Bronchial epithelial cell (primary cell): ENCODE measurements around the gene RNF11. TPM values are rescaled to one million over a fixed set of nuclear protein-coding genes. Genes with fewer than 3 reads are reported as not detected.
"Not testable (repeated sequence)": the region's sequence is repeated elsewhere in the genome, so short reads cannot be mapped to it uniquely, and the experiment has no call there.

Experiments used
- DNase-seq: peaks from one replicate; pipeline ENCODE4 v3.0.0-alpha.2; 2010; ENCODE audit warnings: low read depth
- FAIRE-seq: peaks from 2 replicates; lab custom pipeline; 2011; peaks lifted over from hg19 to GRCh38; lab: Jason Lieb, UNC
- H3K27me3 ChIP-seq: 2 replicates; pipeline ENCODE4 v1.5.1; 2011; ENCODE audit warnings: low read length; ENCODE audit not compliant: control insufficient read depth, insufficient read depth
- H3K36me3 ChIP-seq: 2 replicates; pipeline ENCODE4 v1.5.1; 2011; ENCODE audit warnings: low read length; ENCODE audit not compliant: control insufficient read depth, insufficient read depth
- H3K4me3 ChIP-seq: 2 replicates; pipeline ENCODE4 v1.5.1; 2011; ENCODE audit warnings: mild to moderate bottlenecking, low read depth, low read length, control low read depth
- total RNA-seq: library from RNA; depleted of rRNA; stranded (reverse); fragments of >200 nt; gene quantifications from 2 replicates; pipeline ENCODE4 v1.2.1, GENCODE V29; 2014
- TF ChIP-seq, protein P1 (sequence below): IDR thresholded peaks from 2 replicates; pipeline ENCODE4 v1.5.1; 2011; ENCODE audit warnings: mild to moderate bottlenecking, moderate library complexity, low read length, control low read depth, inconsistent platforms; ENCODE audit not compliant: insufficient read depth, severe bottlenecking

Gene RNF11
- total RNA-seq, 1 donor from 2014 or later = 94.0 TPM

DNA sequence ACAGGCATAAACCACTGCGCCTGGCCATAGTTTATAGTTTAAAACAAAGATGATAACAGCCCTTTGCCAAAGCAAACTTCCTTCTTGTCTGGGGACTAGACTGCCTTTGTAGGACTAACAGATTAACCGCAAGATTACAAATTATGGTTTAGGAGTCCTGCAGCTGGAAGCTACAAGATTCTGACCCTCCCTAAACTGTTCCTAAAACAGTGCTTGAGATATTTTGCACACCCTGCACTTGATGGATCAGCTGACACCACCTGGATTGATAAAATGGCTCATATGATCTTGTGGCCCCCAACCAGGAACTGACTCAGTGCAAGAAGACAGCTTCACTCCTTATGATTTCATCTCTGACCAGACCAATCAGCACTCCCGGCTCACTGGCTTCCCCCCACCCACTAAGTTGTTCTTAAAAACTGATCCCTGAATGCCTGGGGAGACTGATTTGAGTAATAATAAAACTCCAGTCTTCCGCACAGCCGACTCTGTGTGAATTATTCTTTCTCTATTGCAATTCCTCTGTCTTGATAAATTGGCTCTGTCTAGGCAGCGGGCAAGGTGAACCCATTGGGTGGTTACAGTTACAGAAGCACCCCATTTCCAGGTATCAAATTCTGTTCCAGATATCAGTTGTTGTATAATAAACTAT, 13.8 kb upstream of the RNF11 start:
- TF ChIP-seq, protein P1, sequence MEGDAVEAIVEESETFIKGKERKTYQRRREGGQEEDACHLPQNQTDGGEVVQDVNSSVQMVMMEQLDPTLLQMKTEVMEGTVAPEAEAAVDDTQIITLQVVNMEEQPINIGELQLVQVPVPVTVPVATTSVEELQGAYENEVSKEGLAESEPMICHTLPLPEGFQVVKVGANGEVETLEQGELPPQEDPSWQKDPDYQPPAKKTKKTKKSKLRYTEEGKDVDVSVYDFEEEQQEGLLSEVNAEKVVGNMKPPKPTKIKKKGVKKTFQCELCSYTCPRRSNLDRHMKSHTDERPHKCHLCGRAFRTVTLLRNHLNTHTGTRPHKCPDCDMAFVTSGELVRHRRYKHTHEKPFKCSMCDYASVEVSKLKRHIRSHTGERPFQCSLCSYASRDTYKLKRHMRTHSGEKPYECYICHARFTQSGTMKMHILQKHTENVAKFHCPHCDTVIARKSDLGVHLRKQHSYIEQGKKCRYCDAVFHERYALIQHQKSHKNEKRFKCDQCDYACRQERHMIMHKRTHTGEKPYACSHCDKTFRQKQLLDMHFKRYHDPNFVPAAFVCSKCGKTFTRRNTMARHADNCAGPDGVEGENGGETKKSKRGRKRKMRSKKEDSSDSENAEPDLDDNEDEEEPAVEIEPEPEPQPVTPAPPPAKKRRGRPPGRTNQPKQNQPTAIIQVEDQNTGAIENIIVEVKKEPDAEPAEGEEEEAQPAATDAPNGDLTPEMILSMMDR = no peak
- H3K27me3 ChIP-seq = no peaks in the 10 kb centered on the region
- FAIRE-seq (no peak), DNase-seq (no peak)
- H3K36me3 ChIP-seq = no peaks in the 10 kb centered on the region
- H3K4me3 ChIP-seq = no peak overlapping the region

DNA sequence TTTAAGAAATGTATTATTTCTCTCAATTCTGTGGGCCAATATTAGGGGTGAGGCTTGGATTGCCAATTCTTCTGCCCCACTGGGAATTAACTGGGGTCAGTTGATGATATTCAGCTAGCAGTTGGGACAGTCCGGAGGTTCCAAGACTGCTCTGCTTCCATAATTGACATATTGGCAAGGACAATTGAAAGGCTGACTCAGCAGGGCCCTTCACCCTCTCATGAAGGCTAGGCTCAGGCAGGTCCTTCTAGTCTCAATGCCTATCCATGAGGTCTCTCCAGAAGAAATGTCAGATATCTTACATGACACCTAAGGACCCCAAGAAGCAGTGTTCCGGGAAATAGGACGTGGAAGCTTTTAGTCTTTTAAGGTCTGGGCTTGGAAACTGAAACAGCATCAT, 13.3 kb upstream of the RNF11 start:
- no peak overlapping the region for H3K4me3 ChIP-seq
- FAIRE-seq (no peak), DNase-seq (no peak)
- no peaks in the 10 kb centered on the region for H3K36me3 ChIP-seq
- no peaks in the 10 kb centered on the region for H3K27me3 ChIP-seq
- TF ChIP-seq, protein P1 = no peak

- DNase-seq = no peak
- Histone ChIP-seq H3K27me3 (no peaks in the 10 kb centered on the region), H3K4me3 (no peak overlapping the region), H3K36me3 (no peaks in the 10 kb centered on the region)
- FAIRE-seq = no peak
- TF ChIP-seq, protein P1 = no peak
Measured at GRCh38 chr1:51224255-51224654, 11.8 kb upstream of the RNF11 start.

- not testable (repeated sequence) for H3K4me3 ChIP-seq, FAIRE-seq, DNase-seq, H3K36me3 ChIP-seq, H3K27me3 ChIP-seq
Measured at GRCh38 chr1:51227231-51227960, 8.7 kb upstream of the RNF11 start.

DNA sequence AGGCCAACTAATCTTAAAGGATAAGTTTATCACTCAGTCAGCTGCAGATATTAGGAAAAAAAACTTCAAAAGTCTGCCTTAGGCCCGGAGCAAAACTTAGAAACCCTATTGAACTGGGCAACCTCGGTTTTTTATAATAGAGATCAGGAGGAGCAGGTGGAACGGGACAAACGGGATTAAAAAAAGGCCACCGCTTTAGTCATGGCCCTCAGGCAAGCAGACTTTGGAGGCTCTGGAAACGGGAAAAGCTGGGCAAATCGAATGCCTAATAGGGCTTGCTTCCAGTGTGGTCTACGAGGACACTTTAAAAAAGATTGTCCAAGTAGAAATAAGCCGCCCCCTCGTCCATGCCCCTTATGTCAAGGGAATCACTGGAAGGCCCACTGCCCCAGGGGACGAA, 7.6 kb upstream of the RNF11 start:
- H3K27me3 ChIP-seq, FAIRE-seq, DNase-seq, H3K36me3 ChIP-seq, H3K4me3 ChIP-seq: not testable (repeated sequence)

- FAIRE-seq (no peak), DNase-seq (no peak)
- Histone ChIP-seq H3K4me3 (no peak overlapping the region), H3K36me3 (no peaks in the 10 kb centered on the region), H3K27me3 (no peaks in the 10 kb centered on the region)
- TF ChIP-seq, protein P1 = no peak
Measured at GRCh38 chr1:51230501-51231078, 5.5 kb upstream of the RNF11 start.
